Natural killer cell treated with Interleukin-12 subunit alpha and Interleukin-12 subunit beta and Interleukin-15 and Interleukin-18, amount 100 ng/mL, for 72 hours (primary cell): Measurements from ENCODE around the gene MEDAG. TPM values are rescaled to one million over a fixed set of nuclear protein-coding genes. Genes with fewer than 3 reads are reported as not detected.

Experiments
- ATAC-seq, 2 donors: fragments of 150-1000 bp; cut with Tn5 transposase in 1 of 2; sonication (Bioruptor Pico), chemical (Tn5 transposase) in 1 of 2; 2 replicates each; pipeline ENCODE4 v1.10.0; 2021
- DNase-seq: peaks from one replicate; pipeline ENCODE4 v3.0.0; 2022; ENCODE audit warnings: low spot score
- H3K27ac Mint-ChIP-seq, 2 donors: 1 replicate in 1 of 2; 2 replicates in 1 of 2; pipeline ENCODE4 v1.8.0; 2022; ENCODE audit warnings: mixed read lengths in 2 of 2, mild to moderate bottlenecking in 1 of 2, moderate library complexity in 1 of 2
- H3K27me3 Mint-ChIP-seq, 2 donors: 1 replicate in 1 of 2; 2 replicates in 1 of 2; pipeline ENCODE4 v1.8.0; 2022; ENCODE audit warnings: mixed read lengths in 2 of 2
- H3K36me3 Mint-ChIP-seq: one replicate; pipeline ENCODE4 v1.8.0; 2022; ENCODE audit warnings: mixed read lengths
- H3K4me1 Mint-ChIP-seq, 2 donors: 1 replicate in 1 of 2; 2 replicates in 1 of 2; pipeline ENCODE4 v1.8.0; 2022; ENCODE audit warnings: low read depth in 2 of 2, mixed read lengths in 2 of 2, mild to moderate bottlenecking in 1 of 2
- H3K4me3 Mint-ChIP-seq: one replicate; pipeline ENCODE4 v1.8.0; 2022; ENCODE audit warnings: mixed read lengths
- H3K9me3 Mint-ChIP-seq: 2 replicates; pipeline ENCODE4 v1.8.0; 2022; ENCODE audit warnings: mixed read lengths
- total RNA-seq, 2 donors: library from RNA; stranded (reverse); gene quantifications; one replicate each; pipeline ENCODE4 v1.2.3, GENCODE V29; 2022

Gene MEDAG
- total RNA-seq, 2 donors from 2014 or later: 0.14 TPM; not detected in 1

GRCh38 chr13:30868799-30869470 is 37.1 kb upstream of the MEDAG start:
- Mint-ChIP-seq H3K9me3 (no peaks in the 10 kb centered on the region), H3K4me1 (peaks cover 6 to 8% of the 10 kb centered on the region in 2 donors), H3K27me3 (peaks cover 10 to 11% of the 10 kb centered on the region in 2 donors), H3K27ac (no peak overlapping the region), H3K4me3 (no peak overlapping the region), H3K36me3 (no peaks in the 10 kb centered on the region)
- ATAC-seq (no peak), DNase-seq (no peak)

- Mint-ChIP-seq H3K27ac (no peak overlapping the region), H3K27me3 (peaks cover 8 to 14% of the 10 kb centered on the region in 2 donors), H3K4me1 (peaks cover 6 to 8% of the 10 kb centered on the region in 2 donors), H3K4me3 (no peak overlapping the region), H3K9me3 (no peaks in the 10 kb centered on the region), H3K36me3 (no peaks in the 10 kb centered on the region)
- ATAC-seq: no peak
- DNase-seq: no peak
These were observed 36.6 kb upstream of the MEDAG start for GRCh38 chr13:30869491-30869890.

- peaks cover 4 to 7% of the 10 kb centered on the region in 2 donors for H3K4me1 Mint-ChIP-seq
- DNase-seq (no peak), ATAC-seq (peak; percentile 74 to 81)
- no peak overlapping the region for H3K4me3 Mint-ChIP-seq
- H3K27ac Mint-ChIP-seq: no peak overlapping the region
- H3K27me3 Mint-ChIP-seq: peaks cover 6 to 13% of the 10 kb centered on the region in 2 donors
- H3K36me3 Mint-ChIP-seq: no peaks in the 10 kb centered on the region
- H3K9me3 Mint-ChIP-seq: no peaks in the 10 kb centered on the region
These were observed 35.8 kb upstream of the MEDAG start for GRCh38 chr13:30870049-30870884.

- H3K27ac Mint-ChIP-seq: no peak overlapping the region
- H3K36me3 Mint-ChIP-seq: no peaks in the 10 kb centered on the region
- H3K4me3 Mint-ChIP-seq: no peak overlapping the region
- ATAC-seq (no peak), DNase-seq (no peak)
- H3K4me1 Mint-ChIP-seq: peaks cover 0 to 4% of the 10 kb centered on the region in 2 donors
- peaks cover 0 to 13% of the 10 kb centered on the region in 2 donors for H3K27me3 Mint-ChIP-seq
- H3K9me3 Mint-ChIP-seq: no peaks in the 10 kb centered on the region
These were observed 35.0 kb upstream of the MEDAG start for GRCh38 chr13:30870916-30871587.

GRCh38 chr13:30871588-30872275 is 34.3 kb upstream of the MEDAG start:
- Mint-ChIP-seq H3K4me3 (no peak overlapping the region), H3K4me1 (peaks cover 0 to 4% of the 10 kb centered on the region in 2 donors), H3K36me3 (no peaks in the 10 kb centered on the region), H3K27ac (no peak overlapping the region), H3K27me3 (peaks cover 0 to 13% of the 10 kb centered on the region in 2 donors), H3K9me3 (no peaks in the 10 kb centered on the region)
- DNase-seq (no peak), ATAC-seq (no peak)

GRCh38 chr13:30872276-30872594 is 33.8 kb upstream of the MEDAG start:
- DNase-seq: no peak
- Mint-ChIP-seq H3K27me3 (peaks cover 0 to 13% of the 10 kb centered on the region in 2 donors), H3K4me3 (no peak overlapping the region), H3K9me3 (no peaks in the 10 kb centered on the region), H3K27ac (no peak overlapping the region), H3K4me1 (peaks cover 0 to 4% of the 10 kb centered on the region in 2 donors), H3K36me3 (no peaks in the 10 kb centered on the region)
- ATAC-seq: no peak

GRCh38 chr13:30872685-30873461 is 33.2 kb upstream of the MEDAG start:
- no peaks in the 10 kb centered on the region for H3K9me3 Mint-ChIP-seq
- H3K4me3 Mint-ChIP-seq: no peak overlapping the region
- H3K4me1 Mint-ChIP-seq: peaks cover 0 to 4% of the 10 kb centered on the region in 2 donors
- DNase-seq (no peak), ATAC-seq (no peak)
- H3K27ac Mint-ChIP-seq: no peak overlapping the region
- H3K27me3 Mint-ChIP-seq: peaks cover 0 to 13% of the 10 kb centered on the region in 2 donors
- H3K36me3 Mint-ChIP-seq: no peaks in the 10 kb centered on the region

- ATAC-seq: no peak
- peaks cover 0 to 13% of the 10 kb centered on the region in 2 donors for H3K27me3 Mint-ChIP-seq
- DNase-seq: no peak
- peaks cover 0 to 4% of the 10 kb centered on the region in 2 donors for H3K4me1 Mint-ChIP-seq
- H3K9me3 Mint-ChIP-seq: no peaks in the 10 kb centered on the region
- no peaks in the 10 kb centered on the region for H3K36me3 Mint-ChIP-seq
- H3K27ac Mint-ChIP-seq: no peak overlapping the region
- H3K4me3 Mint-ChIP-seq: no peak overlapping the region
These were observed 32.6 kb upstream of the MEDAG start for GRCh38 chr13:30873499-30873898.

GRCh38 chr13:30874111-30874510 is 32.0 kb upstream of the MEDAG start:
- Mint-ChIP-seq H3K27ac (no peak overlapping the region), H3K36me3 (no peaks in the 10 kb centered on the region), H3K4me1 (peaks cover 0 to 4% of the 10 kb centered on the region in 2 donors), H3K9me3 (no peaks in the 10 kb centered on the region), H3K27me3 (peaks cover 0 to 9% of the 10 kb centered on the region in 2 donors), H3K4me3 (no peak overlapping the region)
- DNase-seq: no peak
- ATAC-seq: no peak

- Mint-ChIP-seq H3K4me3 (no peak overlapping the region), H3K4me1 (peaks cover 0 to 4% of the 10 kb centered on the region in 2 donors), H3K27ac (no peak overlapping the region), H3K27me3 (peaks cover 0 to 6% of the 10 kb centered on the region in 2 donors), H3K36me3 (no peaks in the 10 kb centered on the region), H3K9me3 (no peaks in the 10 kb centered on the region)
- ATAC-seq (no peak), DNase-seq (no peak)
These were observed 31.5 kb upstream of the MEDAG start for GRCh38 chr13:30874561-30874960.

GRCh38 chr13:30877335-30877734 is 28.7 kb upstream of the MEDAG start:
- H3K36me3 Mint-ChIP-seq: no peaks in the 10 kb centered on the region
- peaks cover 9 to 15% of the 10 kb centered on the region in 2 donors for H3K27me3 Mint-ChIP-seq
- H3K4me1 Mint-ChIP-seq: no peaks in the 10 kb centered on the region
- H3K27ac Mint-ChIP-seq: no peak overlapping the region
- no peak overlapping the region for H3K4me3 Mint-ChIP-seq
- ATAC-seq (no peak), DNase-seq (no peak)
- no peaks in the 10 kb centered on the region for H3K9me3 Mint-ChIP-seq

- DNase-seq (no peak), ATAC-seq (no peak)
- no peaks in the 10 kb centered on the region for H3K36me3 Mint-ChIP-seq
- no peak overlapping the region for H3K27ac Mint-ChIP-seq
- no peaks in the 10 kb centered on the region for H3K9me3 Mint-ChIP-seq
- H3K4me3 Mint-ChIP-seq: no peak overlapping the region
- H3K27me3 Mint-ChIP-seq: peaks cover 9 to 15% of the 10 kb centered on the region in 2 donors
- no peaks in the 10 kb centered on the region for H3K4me1 Mint-ChIP-seq
These were observed 25.8 kb upstream of the MEDAG start for GRCh38 chr13:30880151-30880855.
